MM.1S (cell line): Measurements from ENCODE around the gene SCIMP.

ENCODE experiments used
- CTCF ChIP-seq: fragments of 300-600 bp; sonication (generic); IDR thresholded peaks from 2 replicates; pipeline ENCODE4 v1.5.1; 2016; ENCODE audit warnings: antibody characterized with exemption, low read length, mixed read lengths
- EZH2 ChIP-seq: fragments of 300-600 bp; sonication (generic); optimal IDR thresholded peaks from 2 replicates; pipeline ENCODE3; 2017; ENCODE audit warnings: low read depth, mild to moderate bottlenecking, antibody characterized with exemption, low read length, mixed read lengths
- EZH2phosphoT487 ChIP-seq: fragments of 300-600 bp; sonication (generic); IDR thresholded peaks from 2 replicates; pipeline ENCODE4 v1.6.1; 2018; ENCODE audit warnings: antibody characterized with exemption, low read length

DNA sequence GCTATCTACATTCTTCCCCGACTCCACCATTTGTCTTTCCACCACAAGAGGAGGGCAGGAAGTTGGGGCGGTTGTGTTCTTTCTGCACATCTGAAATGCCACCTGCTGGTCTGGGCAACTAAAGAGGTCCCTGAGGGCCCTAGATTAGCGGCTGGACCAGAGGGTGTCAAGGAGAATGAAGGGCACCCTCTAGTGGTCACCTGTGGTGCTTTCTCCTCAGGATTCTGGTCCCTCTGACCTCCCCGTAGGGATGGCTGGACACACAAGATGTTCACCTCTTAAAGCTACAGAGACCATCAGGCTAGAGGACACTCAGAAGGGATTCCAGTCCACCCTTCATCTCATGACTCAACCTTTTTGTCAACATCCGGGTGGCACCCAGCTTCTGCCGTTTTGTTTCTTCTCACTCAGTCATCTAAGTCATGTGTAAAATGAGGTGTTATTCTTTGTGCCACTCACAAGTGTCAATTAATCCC is 2.9 kb upstream of the SCIMP start:
- TF ChIP-seq CTCF: peak; percentile 84
- TF ChIP-seq EZH2: no peak
- no peak for TF ChIP-seq EZH2phosphoT487
